Lower leg skin (tissue), 4 donors: ENCODE measurements around the gene TIMP2. TPM values are rescaled to one million over a fixed set of nuclear protein-coding genes. Genes with fewer than 3 reads are reported as not detected.

Experiments
- DNase-seq, 2 donors: peaks; one replicate each; pipeline ENCODE4 v3.0.0-alpha.2; 2019; ENCODE audit warnings: low spot score in 2 of 2
- H3K4me3 ChIP-seq: fragments of 200-600 bp; sonication (generic); 2 replicates; pipeline ENCODE4 v1.5.1; 2017; ENCODE audit warnings: mild to moderate bottlenecking, low read depth; ENCODE audit not compliant: poor library complexity, severe bottlenecking
- POLR2A ChIP-seq, 2 donors: fragments of 450-650 bp; IDR thresholded peaks; one replicate each; pipeline ENCODE4 v1.6.1; 2016 to 2017; ENCODE audit warnings: antibody characterized with exemption in 2 of 2, mild to moderate bottlenecking in 1 of 2, moderate library complexity in 1 of 2
- WGBS, 2 donors: methylation state at CpG; one replicate each; pipeline ENCODE4 v1.1.5; 2018; 5-methylcytosine and 5-hydroxymethylcytosine counted together
- intact Hi-C: fragments of 100-400 bp; cut with DNase I; formaldehyde crosslinking; loops from one replicate; pipeline ENCODE4 v1.15.0; 2023; ENCODE audit warnings: low total_unique reads
- total RNA-seq, 4 donors: library from RNA; depleted of rRNA; stranded (reverse); fragments of >200 nt; gene quantifications; one replicate each; pipeline ENCODE4 v1.1.0, GENCODE V29; 2016
- TF ChIP-seq, protein P1 (sequence below), 3 donors: fragments of 450-650 bp; IDR thresholded peaks; one replicate each; pipeline ENCODE4 v1.5.1; 2016; ENCODE audit warnings: antibody characterized with exemption in 3 of 3, mild to moderate bottlenecking in 3 of 3, moderate library complexity in 2 of 3

The TIMP2 gene
- total RNA-seq, 4 donors from 2014 or later, result 69.7 to 203 (median 94.8) TPM

DNA sequence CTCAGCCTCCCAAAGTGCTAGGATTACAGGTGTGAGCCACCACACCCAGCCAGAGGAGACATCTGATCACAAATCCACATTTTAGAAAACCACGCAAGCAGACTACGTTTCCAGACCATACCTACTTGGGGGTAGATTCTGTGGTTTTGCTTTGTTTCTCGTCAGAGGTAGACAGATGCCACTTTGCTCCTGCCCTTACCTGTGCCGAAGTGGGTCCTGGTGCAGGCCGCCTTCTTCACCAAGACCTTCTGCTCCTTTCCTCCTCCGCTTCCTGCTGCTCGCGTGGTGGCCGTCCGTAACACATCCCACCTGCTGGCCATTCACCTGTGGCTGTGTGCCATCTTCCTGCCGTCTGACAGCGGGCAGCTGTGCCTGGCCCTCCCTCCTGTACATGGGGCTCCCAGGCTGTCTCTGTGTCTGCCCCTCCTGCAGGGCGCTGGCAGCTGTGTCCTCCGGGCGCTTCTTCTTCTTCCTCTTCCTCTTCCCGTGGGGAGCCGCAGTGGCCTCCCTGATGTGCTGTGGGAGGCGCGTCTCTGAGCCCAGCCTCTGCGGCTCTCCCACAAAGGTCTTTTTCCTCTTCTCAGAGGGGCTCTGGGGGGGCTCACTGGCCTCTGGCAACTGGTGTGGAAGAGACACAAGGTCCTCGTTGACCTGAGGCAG lies 121.9 kb downstream of the TIMP2 start:
- intact Hi-C loops, result no loop called here
- H3K4me3 ChIP-seq, result no peak overlapping the region
- no peak for DNase-seq
- TF ChIP-seq, protein P1, sequence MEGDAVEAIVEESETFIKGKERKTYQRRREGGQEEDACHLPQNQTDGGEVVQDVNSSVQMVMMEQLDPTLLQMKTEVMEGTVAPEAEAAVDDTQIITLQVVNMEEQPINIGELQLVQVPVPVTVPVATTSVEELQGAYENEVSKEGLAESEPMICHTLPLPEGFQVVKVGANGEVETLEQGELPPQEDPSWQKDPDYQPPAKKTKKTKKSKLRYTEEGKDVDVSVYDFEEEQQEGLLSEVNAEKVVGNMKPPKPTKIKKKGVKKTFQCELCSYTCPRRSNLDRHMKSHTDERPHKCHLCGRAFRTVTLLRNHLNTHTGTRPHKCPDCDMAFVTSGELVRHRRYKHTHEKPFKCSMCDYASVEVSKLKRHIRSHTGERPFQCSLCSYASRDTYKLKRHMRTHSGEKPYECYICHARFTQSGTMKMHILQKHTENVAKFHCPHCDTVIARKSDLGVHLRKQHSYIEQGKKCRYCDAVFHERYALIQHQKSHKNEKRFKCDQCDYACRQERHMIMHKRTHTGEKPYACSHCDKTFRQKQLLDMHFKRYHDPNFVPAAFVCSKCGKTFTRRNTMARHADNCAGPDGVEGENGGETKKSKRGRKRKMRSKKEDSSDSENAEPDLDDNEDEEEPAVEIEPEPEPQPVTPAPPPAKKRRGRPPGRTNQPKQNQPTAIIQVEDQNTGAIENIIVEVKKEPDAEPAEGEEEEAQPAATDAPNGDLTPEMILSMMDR (IDR thresholded peaks at IDR 0.05), result no peak
- no peak for TF ChIP-seq POLR2A (IDR thresholded peaks at IDR 0.05)
- WGBS, 2 donors, result 86 to 87% methylated on average over 20 to 21 of the region's 21 CpGs

Other genes starting within 250 kb of the TIMP2 start
- gene CYTH1, start 143.1 kb downstream of the TIMP2 start, total RNA-seq, result 10 to 100 TPM; 53.7 to 79.4 (median 63.9) TPM
- 10 to 100 TPM; 36.7 to 63.6 (median 45.2) TPM for gene USP36, start 84.6 kb downstream of the TIMP2 start, total RNA-seq
- 1 to 10 TPM; 2.0 to 2.9 (median 2.6) TPM for gene CEP295NL, start 22.2 kb downstream of the TIMP2 start, total RNA-seq
- 10 to 100 TPM; 38.5 to 84.1 (median 45.7) TPM for gene LGALS3BP, start 54.5 kb upstream of the TIMP2 start, total RNA-seq
- 10 to 100 TPM; 18.1 to 39.4 (median 28.4) TPM for gene CANT1, start 84.4 kb upstream of the TIMP2 start, total RNA-seq
- gene C1QTNF1, start 98.8 kb upstream of the TIMP2 start, total RNA-seq, result 10 to 100 TPM; 24.3 to 53.1 (median 29.5) TPM
- gene ENGASE, start 149.4 kb upstream of the TIMP2 start, total RNA-seq, result 10 to 100 TPM; 16.6 to 54.5 (median 26.3) TPM